Transverse colon (tissue), 4 donors: ENCODE results near the gene OTULINL. TPM values are rescaled to one million over a fixed set of nuclear protein-coding genes. Genes with fewer than 3 reads are reported as not detected.

Experiments
- DNase-seq: peaks from one replicate; pipeline ENCODE4 v3.0.0-alpha.2; 2019
- H3K27ac ChIP-seq, 4 donors: fragments of 200-600 bp; sonication (generic); 2 replicates each; pipeline ENCODE4 v1.5.1; 2016 to 2018; ENCODE audit warnings: inconsistent platforms in 4 of 4
- H3K27me3 ChIP-seq: fragments of 200-600 bp; sonication (generic); 2 replicates; pipeline ENCODE4 v1.5.1; 2017; ENCODE audit warnings: inconsistent platforms
- H3K36me3 ChIP-seq, 4 donors: fragments of 200-600 bp; sonication (generic); 2 replicates each; pipeline ENCODE4 v1.5.1; 2017 to 2019; ENCODE audit warnings: inconsistent platforms in 4 of 4
- H3K4me1 ChIP-seq, 4 donors: fragments of 200-600 bp; sonication (generic); 2 replicates each; pipeline ENCODE4 v1.5.1; 2017 to 2020; ENCODE audit warnings: inconsistent platforms in 4 of 4
- H3K4me3 ChIP-seq, 4 donors: fragments of 200-600 bp; sonication (generic); 1 replicate in 1 of 4; 2 replicates in 3 of 4; pipeline versions ENCODE4 v1.5.1 to v1.6.1; 2017 to 2019; ENCODE audit warnings: inconsistent platforms in 4 of 4
- H3K9me3 ChIP-seq, 2 donors: fragments of 200-600 bp; sonication (generic); 2 replicates each; pipeline ENCODE4 v1.5.1; 2017 to 2019; ENCODE audit warnings: inconsistent platforms in 2 of 2
- CTCF ChIP-seq, 5 experiments: fragments of 200-600 bp in 3 of 5; fragments of 450-650 bp in 2 of 5; sonication (generic) in 3 of 5; IDR thresholded peaks; 1 replicate in 2 of 5; 2 replicates in 3 of 5; pipeline ENCODE4 v1.5.1; 2016 to 2017; ENCODE audit warnings: antibody characterized with exemption in 5 of 5, inconsistent platforms in 3 of 5, mild to moderate bottlenecking in 2 of 5, moderate library complexity in 1 of 5
- EP300 ChIP-seq: sonication (generic); formaldehyde crosslinking; IDR thresholded peaks from one replicate; pipeline ENCODE4 v1.6.1; 2017; ENCODE audit warnings: antibody characterized with exemption, low read depth
- POLR2A ChIP-seq: fragments of 450-650 bp; IDR thresholded peaks from one replicate; pipeline ENCODE4 v1.6.1; 2016; ENCODE audit warnings: antibody characterized with exemption, mild to moderate bottlenecking, moderate library complexity
- POLR2AphosphoS5 ChIP-seq, 3 donors: sonication (generic); formaldehyde crosslinking; IDR thresholded peaks; one replicate each; pipeline ENCODE4 v1.6.1; 2016; ENCODE audit warnings: antibody characterized with exemption in 3 of 3
- WGBS, 2 donors: methylation state at CpG; one replicate each; pipeline ENCODE4 v1.1.5; 2018; ENCODE audit warnings: low coverage in 1 of 2; 5-methylcytosine and 5-hydroxymethylcytosine counted together
- in situ Hi-C, 4 donors: fragments of 200-750 bp; cut with MboI; loops; one replicate each; pipeline versions ENCODE4 v1.15.0 to v1.15.1; 2017; ENCODE audit warnings: low sequenced_read_pairs in 3 of 4, low pct_ligation_motif_present in 1 of 4, low pct_unique_long_range_greater_than_20kb in 1 of 4
- intact Hi-C: fragments of 100-400 bp; cut with DNase I; formaldehyde crosslinking; loops from one replicate; pipeline ENCODE4 v1.15.1; 2023; ENCODE audit warnings: low total_unique reads
- total RNA-seq, 4 donors: library from RNA; depleted of rRNA; stranded (reverse); fragments of >200 nt; gene quantifications; one replicate each; pipeline ENCODE4 v1.1.0, GENCODE V29; 2016

OTULINL gene
- total RNA-seq, 4 donors from 2014 or later = 6.2 to 61.0 (median 27.3) TPM

GRCh38 chr5:14627270-14627669 lies 45.7 kb downstream of the OTULINL start:
- no peak for TF ChIP-seq POLR2A
- no peak for TF ChIP-seq POLR2AphosphoS5 (IDR thresholded peaks at IDR 0.05)
- TF ChIP-seq CTCF (IDR thresholded peaks at IDR 0.05) = no peak
- TF ChIP-seq EP300 = no peak
- Histone ChIP-seq H3K9me3 (no peaks in the 10 kb centered on the region), H3K27me3 (no peaks in the 10 kb centered on the region), H3K4me3 (no peak overlapping the region), H3K36me3 (no peaks in the 10 kb centered on the region), H3K27ac (no peak overlapping the region), H3K4me1 (no peaks in the 10 kb centered on the region)
- no peak for DNase-seq
- in situ Hi-C loops (loop anchor here (25.0 kb wide), 3 partner anchors 240 to 640 kb away; no protein-coding TSS in a partner anchor), intact Hi-C loops (no loop called here)

- Histone ChIP-seq H3K9me3 (no peaks in the 10 kb centered on the region), H3K4me1 (no peaks in the 10 kb centered on the region), H3K27ac (no peak overlapping the region), H3K36me3 (no peaks in the 10 kb centered on the region), H3K27me3 (no peaks in the 10 kb centered on the region), H3K4me3 (no peak overlapping the region)
- TF ChIP-seq EP300 (no peak), CTCF (IDR thresholded peaks at IDR 0.05) (no peak), POLR2AphosphoS5 (IDR thresholded peaks at IDR 0.05) (no peak), POLR2A (no peak)
- no peak for DNase-seq
- WGBS, 2 donors = 0 to 10% methylated on average over 3 of the region's 3 CpGs
- in situ Hi-C loops (loop anchor here (25.0 kb wide), 3 partner anchors 241 to 641 kb away; no protein-coding TSS in a partner anchor), intact Hi-C loops (loop anchor here (2.0 kb wide), 1 partner anchor 616 kb away; no protein-coding TSS in a partner anchor)
Measured at GRCh38 chr5:14628346-14628745, 46.8 kb downstream of the OTULINL start.

GRCh38 chr5:14630671-14631070 lies 49.1 kb downstream of the OTULINL start:
- in situ Hi-C loops = loop anchor here (25.0 kb wide), 3 partner anchors 243 to 643 kb away; no protein-coding TSS in a partner anchor
- Histone ChIP-seq H3K27ac (no peak overlapping the region), H3K36me3 (no peaks in the 10 kb centered on the region), H3K27me3 (no peaks in the 10 kb centered on the region), H3K9me3 (no peaks in the 10 kb centered on the region), H3K4me3 (no peak overlapping the region), H3K4me1 (no peaks in the 10 kb centered on the region)
- intact Hi-C loops = no loop called here
- WGBS, 2 donors = 69 to 86% methylated on average over 2 of the region's 2 CpGs
- TF ChIP-seq POLR2AphosphoS5 (IDR thresholded peaks at IDR 0.05) (no peak), POLR2A (no peak), CTCF (IDR thresholded peaks at IDR 0.05) (no peak), EP300 (no peak)
- no peak for DNase-seq

GRCh38 chr5:14635656-14636055 lies 54.1 kb downstream of the OTULINL start:
- H3K9me3 ChIP-seq = no peaks in the 10 kb centered on the region
- TF ChIP-seq EP300 (no peak), CTCF (IDR thresholded peaks at IDR 0.05) (no peak), POLR2A (no peak), POLR2AphosphoS5 (IDR thresholded peaks at IDR 0.05) (no peak)
- H3K36me3 ChIP-seq = no peaks in the 10 kb centered on the region
- WGBS, 2 donors = 65 to 85% methylated on average over 2 of the region's 2 CpGs
- H3K27me3 ChIP-seq = no peaks in the 10 kb centered on the region
- H3K4me1 ChIP-seq = no peaks in the 10 kb centered on the region
- no peak overlapping the region for H3K4me3 ChIP-seq
- DNase-seq = no peak
- intact Hi-C loops (no loop called here), in situ Hi-C loops (loop anchor here (25.0 kb wide), 3 partner anchors 248 to 648 kb away; no protein-coding TSS in a partner anchor)
- no peak overlapping the region for H3K27ac ChIP-seq
